NCI-H524 treated with DMSO at 0.1 percent for 48 hours (cell line): Measurements from ENCODE around the gene DTNA.
A peak's percentile ranks its signal among the peaks of the same experiment; 100 is the strongest.

Source experiments
- DNase-seq: peaks from one replicate; lab custom pipeline; 2025; lab: John Stamatoyannopoulos, UW

DTNA gene

DNA sequence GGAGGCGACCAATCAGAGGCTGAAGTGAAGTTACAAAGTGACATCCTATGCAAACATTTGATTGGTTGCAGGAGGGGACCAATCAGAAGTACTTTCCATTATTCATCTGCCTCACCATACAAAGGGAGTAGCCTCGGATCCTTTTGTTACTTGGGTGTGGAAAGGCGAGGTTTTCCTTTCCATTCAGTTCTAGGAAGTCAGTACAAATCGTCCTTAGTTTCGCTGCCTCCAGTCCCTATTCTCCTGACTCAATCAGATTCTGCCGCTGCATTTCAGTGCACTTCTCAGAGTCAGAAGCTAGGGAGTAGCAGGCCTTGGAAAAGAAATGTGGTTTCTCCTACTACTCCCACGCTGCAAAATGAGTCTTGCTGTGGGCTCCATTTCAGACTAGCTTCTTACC lies 149.4 kb downstream of the DTNA start:
- DNase-seq: no peak

DNA sequence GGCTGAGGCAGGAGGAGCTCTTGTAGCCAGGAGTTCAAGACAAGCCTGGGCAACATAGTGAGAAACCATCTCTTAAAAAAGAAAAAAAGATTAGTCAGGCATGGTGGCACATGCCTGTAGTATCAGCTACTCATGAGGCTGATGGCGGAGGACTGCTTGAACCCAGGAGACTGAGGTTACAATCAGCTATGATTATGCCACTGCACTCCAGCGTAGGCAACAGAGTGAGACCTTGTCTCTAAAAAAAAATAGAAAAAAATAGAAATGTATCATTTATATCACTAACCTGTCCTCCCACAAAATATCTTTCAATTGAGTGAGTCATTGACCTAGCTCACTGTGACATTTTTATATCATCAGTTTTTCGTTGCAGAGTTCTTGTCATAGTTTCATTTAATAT lies 152.5 kb downstream of the DTNA start:
- no peak for DNase-seq

DNA sequence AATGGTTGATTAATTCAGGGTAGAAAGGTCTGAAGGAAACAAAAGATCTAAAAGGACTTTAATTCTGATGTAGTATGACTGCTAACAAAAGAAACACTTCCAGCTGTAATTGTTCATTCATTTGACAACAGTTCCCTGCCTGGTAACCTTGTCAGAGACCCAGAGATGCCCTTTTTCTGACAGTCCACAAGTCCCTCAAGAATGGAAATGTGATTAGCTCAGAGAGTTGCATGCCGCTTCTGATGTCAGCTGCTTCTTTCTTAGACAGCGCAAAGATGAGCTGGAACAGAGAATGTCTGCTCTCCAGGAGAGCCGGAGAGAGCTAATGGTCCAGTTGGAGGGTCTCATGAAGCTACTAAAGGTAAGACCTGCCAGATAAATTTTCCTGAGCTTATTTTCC lies 153.6 kb downstream of the DTNA start:
- no peak for DNase-seq

DNA sequence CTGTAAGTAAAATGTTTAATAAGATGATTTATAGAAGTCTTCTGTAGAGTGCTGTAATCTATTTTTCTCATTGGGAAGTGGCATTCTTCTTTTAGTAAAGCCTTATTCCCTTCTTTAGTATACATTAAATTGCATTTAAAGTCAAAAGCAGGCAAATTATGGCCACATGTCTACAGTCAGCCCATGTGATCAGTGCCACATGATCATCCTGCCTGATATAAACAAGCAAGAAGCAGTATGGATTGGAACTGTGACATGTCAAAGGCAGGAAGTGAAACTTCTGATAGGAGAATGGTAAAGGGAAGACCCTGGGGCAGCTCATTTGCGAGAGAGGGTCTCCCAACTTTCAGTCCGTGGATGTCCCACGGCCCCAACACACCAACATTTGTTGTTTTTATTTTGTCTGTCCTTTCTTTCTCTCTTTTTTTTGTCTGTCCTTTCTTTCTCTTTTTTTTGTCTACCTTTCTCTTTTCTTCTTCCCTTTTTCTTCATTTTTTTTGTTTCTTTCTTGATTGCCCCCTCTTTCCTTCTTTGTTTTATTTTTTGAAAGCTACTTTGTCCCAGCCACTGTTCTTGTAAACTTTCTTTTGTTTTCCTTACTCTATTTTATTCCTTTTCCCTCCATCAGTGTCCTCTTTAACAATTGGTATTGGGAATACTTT lies 154.9 kb downstream of the DTNA start:
- DNase-seq: no peak

DNA sequence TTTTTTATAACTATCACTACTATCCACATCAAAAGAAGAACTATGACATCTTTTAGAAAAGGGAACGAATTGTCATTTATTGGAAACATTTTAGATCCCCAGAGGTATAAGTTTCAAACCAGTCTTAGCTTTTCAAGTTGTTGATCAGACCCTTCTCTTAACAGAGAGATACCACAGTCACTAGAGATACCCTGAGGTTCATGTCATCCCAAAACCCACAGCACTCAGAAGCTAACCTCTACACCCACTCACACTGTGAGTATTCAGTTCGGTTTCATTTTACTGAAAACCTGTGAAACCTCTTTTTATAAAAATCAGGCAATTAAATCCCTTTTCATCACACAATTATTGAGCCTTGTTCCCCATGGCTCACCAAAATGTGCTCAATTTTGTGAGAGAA lies 156.2 kb downstream of the DTNA start:
- DNase-seq: no peak

DNA sequence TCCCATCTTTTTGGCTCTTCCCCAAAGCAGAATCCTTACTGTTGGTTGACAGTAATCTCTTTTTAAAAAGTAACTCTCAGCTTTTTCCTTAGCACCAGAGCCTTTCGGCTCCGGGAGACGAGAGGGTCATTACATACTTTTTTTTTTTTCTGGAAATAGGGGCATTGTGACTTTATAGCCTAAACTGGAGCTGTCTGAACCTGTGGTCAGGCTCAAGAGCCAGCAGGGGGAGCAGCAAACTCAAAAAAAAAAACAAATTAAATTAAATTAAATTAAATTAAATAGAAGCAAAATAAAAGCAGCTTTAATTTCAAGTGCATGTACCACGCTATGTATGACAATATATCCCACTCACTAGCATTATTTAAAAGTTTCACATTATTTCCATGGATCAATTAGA lies 156.6 kb downstream of the DTNA start:
- no peak for DNase-seq

DNA sequence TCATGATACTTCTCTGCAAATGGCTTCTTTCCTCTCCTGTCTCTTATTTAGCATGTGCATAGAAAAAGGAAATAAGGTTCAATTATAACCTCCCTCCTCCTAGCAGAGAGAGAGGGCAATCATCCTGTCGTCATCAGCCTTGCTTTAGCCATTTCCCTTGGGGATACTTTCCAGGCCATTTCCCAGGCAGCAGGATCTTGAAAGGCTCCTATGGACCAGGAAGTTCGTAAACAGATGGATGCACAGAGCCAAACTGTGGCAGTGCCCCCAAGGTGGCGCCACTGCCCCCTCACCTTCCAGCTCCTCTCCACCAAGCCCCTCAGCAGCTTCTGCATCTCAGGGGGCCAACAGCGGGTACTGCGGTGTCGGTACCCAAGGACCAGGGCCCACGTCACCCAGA lies 157.4 kb downstream of the DTNA start:
- DNase-seq: peak; percentile 42

DNA sequence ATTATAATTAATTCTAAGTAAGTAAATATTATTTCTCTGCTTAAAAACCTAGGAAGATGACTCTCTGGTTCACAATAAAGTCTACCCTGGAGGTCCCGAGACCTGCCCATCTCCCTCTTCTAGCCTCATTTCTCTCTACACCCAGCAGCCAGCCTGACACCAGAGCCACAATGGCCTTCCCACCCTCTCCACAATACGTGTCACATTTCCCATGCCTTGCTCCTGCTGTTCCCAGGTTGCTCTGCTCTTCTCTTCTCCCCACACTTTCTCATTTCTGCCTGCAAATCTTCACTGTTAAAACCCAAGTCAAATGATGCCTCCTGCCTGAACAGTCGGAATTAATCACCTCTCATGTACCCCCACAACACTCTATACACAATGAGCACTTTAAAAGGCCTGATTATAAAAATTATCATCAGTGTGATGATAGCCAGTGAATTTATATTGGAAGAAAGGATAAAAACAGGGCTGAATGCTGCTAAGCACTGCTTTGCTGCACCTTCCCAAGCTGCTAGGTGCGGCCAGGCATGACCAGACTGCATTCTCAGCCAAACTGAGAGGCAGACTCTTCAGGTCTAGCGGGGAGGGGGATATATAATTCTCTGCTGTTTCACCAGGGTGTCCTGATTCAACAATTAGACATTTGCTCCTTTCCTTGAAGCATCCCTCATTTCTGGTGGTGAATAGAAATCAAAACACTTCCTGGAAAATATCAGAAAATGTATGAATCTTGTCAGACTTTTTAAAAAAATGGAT lies 160.6 kb downstream of the DTNA start:
- DNase-seq: no peak

DNA sequence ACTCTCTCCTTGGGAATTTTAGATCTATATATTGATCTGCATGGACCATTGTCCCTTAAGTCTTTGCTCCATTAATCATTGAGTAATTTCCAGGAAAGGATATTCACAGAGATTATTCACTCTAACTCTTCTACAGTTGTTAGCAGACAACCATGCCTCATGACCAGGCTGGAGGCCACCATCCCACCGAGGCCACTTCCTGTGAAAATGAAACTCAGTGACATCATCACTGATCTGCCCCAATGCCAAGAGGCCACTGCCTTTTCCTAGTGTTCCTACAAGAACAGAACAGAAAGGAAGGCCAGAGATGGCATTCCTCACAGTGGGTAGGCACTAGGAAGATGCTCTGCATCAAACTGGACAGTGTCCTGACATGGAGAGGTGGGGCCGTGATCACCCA lies 161.3 kb downstream of the DTNA start:
- DNase-seq: no peak

DNA sequence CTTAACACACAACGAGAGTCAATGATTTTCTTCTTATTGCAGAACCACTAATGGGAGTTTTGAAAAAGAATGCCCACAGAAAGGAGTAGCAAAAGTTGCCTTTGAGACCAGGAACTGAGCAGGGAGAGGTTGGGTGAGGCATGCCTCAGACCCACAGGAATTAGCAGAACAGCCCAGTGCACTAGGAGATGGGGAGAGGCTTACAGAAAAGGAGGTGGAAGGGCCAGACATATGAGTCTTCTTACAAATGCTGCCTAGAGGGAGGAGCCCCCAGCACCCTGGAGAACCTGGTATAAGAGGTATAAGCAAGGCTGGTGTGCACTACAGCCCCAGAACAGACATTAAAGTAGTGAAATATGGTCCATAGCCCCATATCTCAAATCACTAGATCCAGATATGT lies 162.0 kb downstream of the DTNA start:
- DNase-seq: no peak

DNA sequence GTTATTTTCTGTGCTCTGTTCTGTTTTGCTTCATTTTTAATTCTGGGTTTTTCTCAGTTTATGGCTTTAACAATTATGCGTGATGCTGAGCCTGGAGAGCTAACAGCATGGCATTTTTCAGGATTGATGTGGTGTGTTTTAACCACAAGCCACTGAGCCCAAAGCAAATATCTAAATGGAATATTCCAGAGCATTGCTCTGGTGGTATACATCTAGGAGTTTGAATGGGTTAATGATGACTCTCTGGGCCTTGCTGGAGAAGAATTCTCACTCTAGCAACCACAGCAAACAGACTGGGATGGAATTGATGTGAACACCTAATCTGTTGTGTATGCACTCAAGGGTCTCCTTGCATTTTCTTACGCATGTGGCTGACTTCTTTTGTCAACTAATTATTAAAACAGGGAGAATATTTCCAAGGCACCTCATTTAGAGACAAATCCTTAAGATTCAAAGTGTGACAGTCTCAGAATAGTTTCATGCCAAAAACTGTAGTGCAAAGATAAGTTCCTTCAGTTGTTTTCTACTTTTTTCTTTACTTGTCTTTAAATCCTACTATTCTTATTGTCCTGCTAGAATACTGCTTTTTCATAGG lies 164.0 kb downstream of the DTNA start:
- no peak for DNase-seq

DNA sequence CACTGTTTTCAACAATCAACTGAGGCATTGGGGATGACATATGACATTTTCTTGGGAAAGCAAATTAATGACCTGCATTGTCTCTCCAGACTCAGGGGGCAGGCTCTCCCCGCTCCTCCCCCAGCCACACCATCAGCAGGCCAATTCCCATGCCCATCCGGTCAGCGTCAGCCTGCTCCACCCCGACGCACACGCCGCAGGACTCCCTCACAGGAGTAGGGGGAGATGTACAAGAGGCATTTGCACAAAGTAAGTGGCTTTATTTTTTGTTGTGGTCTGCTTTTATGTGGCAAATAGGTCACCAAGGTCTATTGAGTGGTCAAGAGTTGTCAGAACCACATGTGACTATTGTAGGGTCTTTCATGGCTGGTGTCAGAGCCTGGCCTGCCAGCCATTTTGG lies 165.1 kb downstream of the DTNA start:
- no peak for DNase-seq

DNA sequence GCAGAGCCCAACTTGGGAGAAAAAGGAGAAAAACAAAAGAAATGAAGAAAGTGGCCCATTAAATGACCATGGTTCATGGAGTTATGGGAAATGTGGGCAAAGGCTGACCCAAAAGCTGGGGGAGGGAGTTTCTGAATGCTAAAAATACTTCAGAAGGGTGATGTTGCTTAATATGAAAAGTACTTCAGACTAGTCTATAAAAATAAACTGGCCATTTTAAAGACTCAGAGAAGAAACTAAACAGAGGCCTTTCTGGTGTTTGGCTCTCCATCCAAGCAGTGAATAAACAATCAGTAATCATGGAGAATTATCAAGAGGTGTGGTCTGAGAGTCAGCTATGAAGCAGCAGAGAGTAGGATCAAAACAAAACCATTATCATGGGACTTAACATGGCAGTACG lies 170.3 kb downstream of the DTNA start:
- no peak for DNase-seq

DNA sequence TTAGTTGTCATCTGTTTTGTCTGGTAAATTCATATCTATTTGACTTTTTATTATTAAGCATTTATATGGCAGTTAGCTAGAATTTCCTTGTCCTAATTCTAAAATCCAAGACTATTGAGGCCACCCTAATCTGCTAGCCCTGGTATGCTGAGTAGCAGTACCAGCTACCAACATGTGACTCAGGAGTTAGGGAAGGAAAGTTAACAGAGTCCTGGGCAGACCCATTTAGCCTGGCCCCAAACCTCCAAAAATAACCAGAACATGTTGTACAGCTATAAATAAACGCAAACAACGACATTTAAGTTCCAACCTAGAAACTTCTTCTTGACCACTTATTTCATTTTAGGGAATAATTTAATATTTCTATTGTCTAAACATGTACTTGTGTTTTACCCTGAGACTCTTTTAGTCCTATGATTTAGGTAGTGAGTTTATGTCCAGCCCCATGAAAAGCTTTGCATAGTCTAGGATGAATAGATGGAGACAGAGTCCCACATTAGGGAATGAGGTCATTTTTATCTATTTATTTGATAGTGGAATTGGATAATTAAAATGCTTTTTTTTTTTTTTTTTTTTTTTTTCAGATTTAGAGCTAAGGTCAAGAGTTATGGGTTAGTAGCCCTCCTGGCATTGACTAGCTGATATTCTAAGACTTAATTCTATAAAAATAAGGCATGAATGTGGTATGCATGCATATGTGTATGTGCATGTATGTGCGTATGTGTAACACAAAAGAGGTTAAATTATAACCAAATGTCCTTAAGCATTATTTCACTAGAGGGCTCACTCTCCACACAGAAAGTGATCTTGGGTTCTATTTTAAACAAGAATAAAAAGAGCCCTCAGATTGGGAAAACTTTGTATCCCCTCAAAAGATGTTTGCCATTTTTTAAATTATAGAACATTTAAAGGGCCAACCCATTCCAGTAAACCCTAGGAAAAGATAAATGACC lies 171.1 kb downstream of the DTNA start:
- DNase-seq: no peak

DNA sequence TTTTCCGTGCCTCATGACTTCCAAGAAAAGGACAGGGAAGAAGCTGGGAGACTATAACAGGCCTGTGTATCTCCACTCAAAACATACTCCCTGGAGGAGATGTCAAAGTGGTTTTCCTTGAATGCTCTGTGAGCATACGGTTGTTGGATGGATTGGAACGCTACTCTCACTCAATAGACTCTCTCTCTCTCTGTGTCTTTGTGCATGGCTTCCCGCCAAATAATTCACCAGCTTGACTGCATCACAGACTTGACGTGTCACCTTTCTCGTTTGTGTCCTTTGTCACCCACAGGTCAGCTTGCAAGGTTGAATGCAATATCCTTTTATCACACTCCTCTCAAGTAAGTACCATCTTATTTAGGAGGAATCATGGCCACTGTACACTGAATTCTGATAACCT lies 174.3 kb downstream of the DTNA start:
- no peak for DNase-seq

DNA sequence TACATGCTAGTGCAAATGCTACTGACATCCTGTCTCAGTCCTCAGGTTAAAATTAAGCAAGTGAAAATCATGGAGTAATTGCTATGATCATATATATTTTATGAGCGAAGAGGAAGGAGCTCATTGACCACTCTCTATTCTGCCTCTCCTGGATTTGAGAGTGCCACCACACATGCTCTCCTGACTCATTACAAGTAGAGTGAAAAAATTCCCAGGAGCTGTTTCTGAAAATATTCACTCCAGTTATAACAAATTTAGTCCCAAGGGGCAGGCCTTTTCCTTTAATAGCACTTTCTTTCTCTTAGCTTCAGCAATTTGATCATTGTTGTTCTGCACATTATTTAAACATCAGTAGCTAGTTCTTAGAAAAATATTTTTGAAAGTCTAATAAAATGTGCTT lies 176.1 kb downstream of the DTNA start:
- DNase-seq: no peak

DNA sequence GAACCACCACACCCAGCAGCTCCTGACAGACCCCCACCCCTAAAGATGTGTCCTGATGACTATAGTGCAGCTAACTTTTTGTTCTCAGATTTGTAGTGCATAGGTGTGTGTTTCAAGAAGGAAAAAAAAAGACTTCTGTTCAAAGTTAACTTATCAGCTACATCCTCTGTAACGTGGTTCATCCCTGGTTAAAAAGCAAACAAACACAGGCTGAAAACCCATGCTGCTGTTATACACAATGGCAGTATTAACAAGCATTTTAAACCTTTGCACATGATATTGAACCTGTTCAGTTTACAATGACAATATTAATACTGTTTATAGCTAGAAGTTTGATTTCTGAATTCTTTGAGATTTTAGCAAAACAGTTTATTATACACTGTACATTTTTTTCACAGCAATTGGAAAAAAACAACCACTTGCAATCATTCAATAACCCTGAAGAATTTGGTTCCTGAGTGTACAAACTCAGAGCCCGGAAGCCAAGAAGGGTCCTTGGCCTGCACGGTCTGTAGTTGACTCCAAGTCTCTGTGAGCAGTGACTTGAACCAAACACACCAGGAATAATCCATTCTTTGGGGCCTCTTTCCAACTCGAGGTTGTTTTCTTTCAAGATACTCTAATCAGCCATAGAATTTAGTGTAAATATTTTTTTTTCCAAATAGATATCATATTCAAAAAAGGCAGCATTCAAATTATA lies 177.9 kb downstream of the DTNA start:
- DNase-seq: no peak

DNA sequence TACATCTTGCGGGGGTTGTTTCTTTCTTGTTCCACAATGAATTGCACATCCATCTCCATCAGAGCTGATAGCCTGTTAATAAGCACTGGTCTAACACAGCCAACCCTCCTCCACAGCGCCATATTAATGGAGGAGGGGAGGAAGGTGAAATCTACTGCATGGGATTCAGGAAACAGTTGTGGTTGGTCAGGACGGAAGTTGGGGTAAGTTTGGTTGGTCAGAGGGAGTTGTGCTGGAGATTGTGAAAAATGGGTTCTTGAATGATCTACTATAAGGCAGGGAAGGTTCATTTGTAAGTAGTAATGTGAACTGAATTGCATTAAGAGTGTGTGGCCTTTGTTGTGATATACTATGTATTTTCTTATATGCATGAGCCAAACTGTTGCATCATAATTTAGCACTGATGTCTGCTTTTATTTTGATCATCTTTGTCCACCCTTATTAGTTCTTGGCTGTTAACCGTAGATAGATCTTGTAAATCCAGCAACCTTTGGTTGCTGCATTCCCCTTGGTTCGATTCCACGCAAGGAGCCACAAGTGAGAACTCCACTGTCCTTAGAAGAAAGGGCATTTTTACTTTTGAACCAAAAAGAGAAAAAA lies 180.5 kb downstream of the DTNA start:
- no peak for DNase-seq

DNA sequence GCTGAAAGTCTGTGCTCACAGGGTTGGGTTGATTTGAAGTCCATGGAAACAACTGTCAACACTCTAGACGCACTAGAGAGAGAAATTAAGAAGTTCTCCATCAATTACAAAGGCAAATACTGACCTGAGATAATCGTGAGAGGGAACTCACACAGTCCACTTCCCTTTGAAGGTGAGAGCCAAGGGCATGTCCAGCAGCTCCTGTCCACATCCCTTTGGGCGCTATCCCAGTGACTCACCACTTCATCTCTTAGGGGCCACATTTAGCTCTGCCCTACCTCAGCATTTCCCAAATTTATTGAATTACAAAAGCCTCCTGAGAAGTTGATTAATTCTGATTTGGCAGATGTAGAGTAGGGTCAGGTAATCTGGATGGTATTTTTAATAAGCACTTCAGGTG lies 182.3 kb downstream of the DTNA start:
- DNase-seq: no peak

DNA sequence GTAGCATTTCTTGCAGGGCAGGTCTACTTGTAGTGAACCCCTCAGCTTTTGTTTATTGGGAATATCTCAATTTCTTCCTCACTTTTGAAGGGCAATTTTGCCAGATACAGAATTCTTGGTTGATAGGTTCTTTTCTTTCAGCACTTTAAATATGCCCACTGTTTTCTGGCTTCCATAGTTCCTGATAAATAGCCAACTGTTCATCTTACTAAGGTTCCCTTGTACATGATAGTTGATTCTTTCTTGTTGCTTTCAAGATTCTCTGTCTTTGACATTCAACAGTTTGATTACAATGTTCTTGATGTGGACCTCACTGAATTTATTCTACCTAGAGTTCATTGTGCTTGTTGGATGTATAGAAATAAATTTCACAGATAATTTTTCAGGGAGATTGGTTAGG lies 183.1 kb downstream of the DTNA start:
- DNase-seq: no peak

DNA sequence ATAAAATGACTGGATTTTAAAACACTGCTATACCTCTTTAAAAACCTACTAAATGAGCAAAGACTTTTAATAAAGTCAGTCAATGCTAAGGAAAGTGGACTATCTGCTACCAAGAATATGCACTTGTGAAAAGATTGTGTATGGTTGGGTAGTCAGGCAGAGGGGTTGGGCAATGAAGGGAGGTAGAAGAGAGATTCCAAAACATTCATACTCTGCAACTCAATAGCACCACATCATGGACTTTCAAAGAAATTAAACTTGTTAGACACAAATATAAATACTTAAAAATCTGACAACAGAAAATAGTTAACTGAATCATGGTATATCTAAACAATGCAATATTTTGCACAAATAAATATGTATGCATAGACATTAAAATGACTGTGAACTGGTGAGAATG lies 191.2 kb downstream of the DTNA start:
- no peak for DNase-seq
